ENCODE measurements around the gene GGPS1. TPM values are rescaled to one million over a fixed set of nuclear protein-coding genes. Genes with fewer than 3 reads are reported as not detected.
A peak's percentile ranks its signal among the peaks of the same experiment; 100 is the strongest.

Gene GGPS1
- total RNA-seq, 1 donor: 22.4 TPM

DNA sequence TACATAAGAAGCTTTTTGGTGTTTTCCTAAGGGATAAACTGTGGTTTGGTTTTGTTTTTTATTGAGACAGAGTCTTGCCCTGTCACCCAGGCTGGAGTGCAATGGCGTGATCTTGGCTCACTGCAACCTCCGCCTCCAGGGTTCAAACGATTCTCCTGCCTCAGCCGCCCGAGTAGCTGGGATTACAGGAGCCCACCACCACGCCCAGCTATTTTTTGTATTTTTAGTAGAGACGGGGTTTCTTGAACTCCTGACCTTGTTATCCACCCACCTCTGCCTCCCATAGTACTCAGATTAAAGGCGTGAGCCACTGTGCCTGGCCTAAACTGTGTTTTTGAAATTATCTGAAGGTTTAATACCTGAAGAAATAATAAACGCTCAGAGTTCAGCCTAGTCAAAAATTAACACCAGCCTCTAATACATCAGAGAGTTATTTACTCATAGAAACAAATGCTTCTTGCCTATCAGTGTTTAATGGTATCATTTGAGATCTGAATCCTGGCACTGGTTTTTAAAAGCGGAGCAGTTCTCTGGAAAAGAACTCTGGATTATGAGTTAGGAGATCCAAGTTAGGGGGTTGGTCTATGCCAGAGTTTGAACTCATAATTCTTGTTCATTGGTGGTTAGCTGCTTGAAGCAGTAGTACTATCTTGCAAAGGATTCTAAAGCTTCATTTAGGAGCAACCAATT lies 29.1 kb upstream of the GGPS1 start:
- Histone ChIP-seq H3K27ac (ENCODE audit: low read depth, low read length) (no peak overlapping the region), H3K36me3 (ENCODE audit: insufficient read depth, low read length) (no peaks in the 10 kb centered on the region), H2AFZ (ENCODE audit: low read length) (no peak overlapping the region), H3K4me3 (ENCODE audit: insufficient read depth, low read length) (no peak overlapping the region), H3K4me1 (ENCODE audit: insufficient read depth, low read length) (peaks cover 14% of the 10 kb centered on the region), H4K20me1 (ENCODE audit: insufficient read depth, low read length) (peaks cover 51% of the 10 kb centered on the region), H3K9me3 (ENCODE audit: low read depth, low read length) (no peaks in the 10 kb centered on the region), H3K4me2 (ENCODE audit: insufficient read depth, low read length) (no peak overlapping the region), H3K27me3 (ENCODE audit: insufficient read depth, low read length) (no peaks in the 10 kb centered on the region), H3K79me2 (ENCODE audit: insufficient read depth, low read length) (peaks cover 90% of the 10 kb centered on the region)
- DNase-seq (ENCODE audit: insufficient read length, low spot score, missing footprints): no peak
- TF ChIP-seq, protein P1, sequence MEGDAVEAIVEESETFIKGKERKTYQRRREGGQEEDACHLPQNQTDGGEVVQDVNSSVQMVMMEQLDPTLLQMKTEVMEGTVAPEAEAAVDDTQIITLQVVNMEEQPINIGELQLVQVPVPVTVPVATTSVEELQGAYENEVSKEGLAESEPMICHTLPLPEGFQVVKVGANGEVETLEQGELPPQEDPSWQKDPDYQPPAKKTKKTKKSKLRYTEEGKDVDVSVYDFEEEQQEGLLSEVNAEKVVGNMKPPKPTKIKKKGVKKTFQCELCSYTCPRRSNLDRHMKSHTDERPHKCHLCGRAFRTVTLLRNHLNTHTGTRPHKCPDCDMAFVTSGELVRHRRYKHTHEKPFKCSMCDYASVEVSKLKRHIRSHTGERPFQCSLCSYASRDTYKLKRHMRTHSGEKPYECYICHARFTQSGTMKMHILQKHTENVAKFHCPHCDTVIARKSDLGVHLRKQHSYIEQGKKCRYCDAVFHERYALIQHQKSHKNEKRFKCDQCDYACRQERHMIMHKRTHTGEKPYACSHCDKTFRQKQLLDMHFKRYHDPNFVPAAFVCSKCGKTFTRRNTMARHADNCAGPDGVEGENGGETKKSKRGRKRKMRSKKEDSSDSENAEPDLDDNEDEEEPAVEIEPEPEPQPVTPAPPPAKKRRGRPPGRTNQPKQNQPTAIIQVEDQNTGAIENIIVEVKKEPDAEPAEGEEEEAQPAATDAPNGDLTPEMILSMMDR (IDR thresholded peaks at IDR 0.05; ENCODE audit: extremely low read depth, low read depth, low read length): no peak

DNA sequence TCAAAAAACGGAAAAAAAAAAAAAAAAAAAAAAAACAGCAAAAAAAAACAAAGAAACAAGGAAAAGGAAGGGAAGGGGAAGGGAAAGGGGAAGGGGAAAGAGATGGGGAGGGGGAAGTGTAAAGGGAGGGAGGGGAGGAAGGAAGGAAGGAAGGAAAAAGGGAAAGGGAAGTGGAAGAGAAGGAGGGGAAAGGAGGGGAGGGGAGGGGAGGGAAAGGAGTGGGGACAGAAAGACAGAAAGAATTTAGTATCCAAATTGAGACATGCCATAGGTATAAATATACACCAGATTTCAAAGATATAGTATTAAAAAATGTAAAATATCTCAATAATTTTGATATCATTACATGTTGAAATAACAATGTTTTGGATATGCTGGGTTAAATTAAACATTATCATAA lies 26.2 kb upstream of the GGPS1 start:
- Histone ChIP-seq H3K36me3 (ENCODE audit: insufficient read depth, low read length) (no peaks in the 10 kb centered on the region), H3K27me3 (ENCODE audit: insufficient read depth, low read length) (no peaks in the 10 kb centered on the region), H3K9me3 (ENCODE audit: low read depth, low read length) (no peaks in the 10 kb centered on the region), H3K79me2 (ENCODE audit: insufficient read depth, low read length) (peaks cover 93% of the 10 kb centered on the region), H2AFZ (ENCODE audit: low read length) (no peak overlapping the region), H3K4me3 (ENCODE audit: insufficient read depth, low read length) (no peak overlapping the region), H4K20me1 (ENCODE audit: insufficient read depth, low read length) (peaks cover 62% of the 10 kb centered on the region), H3K27ac (ENCODE audit: low read depth, low read length) (no peak overlapping the region), H3K4me2 (ENCODE audit: insufficient read depth, low read length) (no peak overlapping the region), H3K4me1 (ENCODE audit: insufficient read depth, low read length) (peaks cover 11% of the 10 kb centered on the region)
- no peak for DNase-seq (ENCODE audit: insufficient read length, low spot score, missing footprints)
- TF ChIP-seq, protein P1 (IDR thresholded peaks at IDR 0.05; ENCODE audit: extremely low read depth, low read depth, low read length): no peak

- H4K20me1 ChIP-seq (ENCODE audit: insufficient read depth, low read length): peaks cover 57% of the 10 kb centered on the region
These were observed 23.6 kb upstream of the GGPS1 start for GRCh38 chr1:235304549-235305451.

More at GRCh38 chr1:235304549-235305451, 23.6 kb upstream of the GGPS1 start:
- no peak overlapping the region for H2AFZ ChIP-seq (ENCODE audit: low read length)
- peaks cover 18% of the 10 kb centered on the region for H3K4me1 ChIP-seq (ENCODE audit: insufficient read depth, low read length)
- DNase-seq (ENCODE audit: insufficient read length, low spot score, missing footprints): no peak
- no peaks in the 10 kb centered on the region for H3K9me3 ChIP-seq (ENCODE audit: low read depth, low read length)
- TF ChIP-seq, protein P1 (IDR thresholded peaks at IDR 0.05; ENCODE audit: extremely low read depth, low read depth, low read length): no peak
- no peak overlapping the region for H3K4me2 ChIP-seq (ENCODE audit: insufficient read depth, low read length)
- peak overlapping the region; percentile 25 for H3K27ac ChIP-seq (ENCODE audit: low read depth, low read length)
- no peak overlapping the region for H3K4me3 ChIP-seq (ENCODE audit: insufficient read depth, low read length)
- H3K27me3 ChIP-seq (ENCODE audit: insufficient read depth, low read length): no peaks in the 10 kb centered on the region
- H3K79me2 ChIP-seq (ENCODE audit: insufficient read depth, low read length): peaks cover 77% of the 10 kb centered on the region
- H3K36me3 ChIP-seq (ENCODE audit: insufficient read depth, low read length): no peaks in the 10 kb centered on the region

Data from osteoblast (primary cell).